Measurements from ENCODE around the gene KCNMA1.
"Not testable (repeated sequence)": the region's sequence is repeated elsewhere in the genome, so short reads cannot be mapped to it uniquely, and the experiment has no call there.

Gene KCNMA1

GRCh38 chr10:77411805-77412204, 225.8 kb downstream of the KCNMA1 start:
- no peak for DNase-seq

DNA sequence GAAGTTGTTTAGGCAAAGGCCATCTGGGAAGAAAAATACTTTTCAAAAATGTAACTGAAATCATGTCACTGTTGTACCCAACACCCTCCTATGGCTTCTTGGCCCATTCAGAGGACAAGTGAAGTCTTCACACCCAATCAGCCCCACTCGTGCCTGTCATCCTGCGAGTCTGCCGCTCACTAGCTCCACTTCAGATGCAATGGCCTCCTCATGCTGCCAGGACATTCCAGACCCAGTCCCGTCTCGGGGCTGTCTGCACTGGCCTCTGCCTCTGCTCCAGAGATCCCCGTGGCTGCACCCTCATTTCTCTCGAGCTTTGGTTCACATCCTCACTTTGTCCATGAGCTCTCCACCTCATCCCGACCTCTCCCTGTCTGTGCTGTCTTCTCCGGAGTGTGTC, 227.1 kb downstream of the KCNMA1 start:
- no peak for DNase-seq

DNA sequence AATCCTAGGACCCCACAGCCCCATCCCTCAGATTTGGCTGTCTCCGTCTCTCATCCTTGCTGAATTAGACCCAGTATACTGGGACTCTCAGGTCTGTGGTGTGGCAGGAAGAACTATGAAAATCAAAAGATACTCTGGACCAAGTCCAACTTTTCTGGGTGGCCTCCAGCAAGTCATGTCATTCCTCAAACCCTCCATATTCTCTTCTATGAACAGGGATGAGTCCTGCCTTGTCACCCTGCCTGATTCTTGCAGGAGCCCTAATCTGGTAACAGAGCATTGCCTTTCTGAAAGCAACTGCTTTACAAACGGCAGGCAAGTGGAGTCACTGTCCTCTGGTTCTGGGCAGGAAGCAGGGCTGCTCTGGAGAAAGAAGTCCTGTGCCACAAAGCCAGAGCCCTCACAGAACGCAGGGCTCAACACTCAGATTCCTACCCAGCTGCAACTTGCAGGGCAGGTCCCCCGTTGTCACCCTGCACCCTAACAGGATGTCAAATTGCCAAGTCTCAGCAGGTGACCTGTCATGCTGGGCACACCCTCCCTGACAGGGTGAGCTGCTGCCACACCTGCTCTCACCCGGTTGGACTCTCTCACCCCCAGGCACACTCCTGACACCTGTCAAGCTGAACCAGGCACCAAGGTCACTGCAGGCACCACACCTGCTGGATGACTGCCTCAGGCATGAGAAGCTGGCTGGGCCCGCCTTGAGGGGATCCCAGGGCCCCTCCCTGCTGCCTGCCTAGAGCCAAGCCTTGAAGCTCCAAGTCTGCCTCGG, 227.7 kb downstream of the KCNMA1 start:
- DNase-seq: peak; percentile 84

DNA sequence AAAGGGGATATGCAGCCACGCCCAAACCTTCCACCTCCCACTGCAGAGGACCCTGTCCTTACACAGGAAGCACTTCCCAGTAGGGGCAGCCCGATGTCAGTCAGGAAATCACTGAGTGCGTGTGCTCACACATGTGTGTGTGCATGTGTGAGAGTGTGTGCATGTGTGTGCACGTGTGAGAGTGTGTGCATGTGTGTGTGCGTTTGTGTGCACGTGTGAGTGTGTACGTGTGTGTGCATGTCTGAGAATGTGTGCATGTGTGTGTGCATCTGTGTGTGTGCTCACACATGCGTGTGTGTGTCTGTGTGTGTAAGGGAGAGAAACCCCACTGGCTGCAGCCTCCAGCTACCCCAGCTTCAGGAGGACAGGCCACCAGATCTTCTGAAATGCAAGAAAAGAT, 229.3 kb downstream of the KCNMA1 start:
- no peak for DNase-seq

DNA sequence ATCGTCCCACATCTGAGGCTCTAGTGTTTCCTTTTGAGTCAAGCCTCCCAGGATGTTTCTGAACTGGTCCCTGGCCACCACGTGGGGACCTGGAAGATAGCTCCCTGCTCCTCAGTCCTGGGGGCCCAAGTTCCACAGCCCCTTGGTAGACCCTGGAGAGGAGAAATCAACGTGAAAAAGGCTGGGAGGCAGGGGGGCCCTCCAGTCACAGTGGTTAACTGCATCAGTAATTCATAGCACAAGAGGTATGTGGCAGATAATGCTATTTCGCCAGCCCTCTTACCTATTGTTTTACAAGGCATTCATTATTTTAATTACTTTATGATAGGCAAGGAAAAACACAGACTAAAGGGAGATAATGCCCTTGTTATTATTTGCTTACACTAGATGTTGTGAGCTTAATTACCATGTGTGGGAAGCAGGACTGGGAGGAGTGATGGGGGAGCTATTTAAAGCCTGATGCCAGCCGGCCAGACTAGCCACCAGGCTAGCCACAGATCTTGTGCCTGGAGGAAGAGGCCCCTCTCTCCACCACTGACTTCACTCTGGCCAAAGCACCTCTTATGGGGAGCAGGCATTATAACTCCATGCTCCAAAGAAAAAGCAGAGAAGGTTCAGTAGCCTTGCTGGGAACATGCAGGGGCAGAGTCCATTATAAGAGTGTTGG, 230.7 kb downstream of the KCNMA1 start:
- no peak for DNase-seq

- peak; percentile 50 for DNase-seq
Observed at GRCh38 chr10:77405771-77406241, 231.8 kb downstream of the KCNMA1 start.

DNA sequence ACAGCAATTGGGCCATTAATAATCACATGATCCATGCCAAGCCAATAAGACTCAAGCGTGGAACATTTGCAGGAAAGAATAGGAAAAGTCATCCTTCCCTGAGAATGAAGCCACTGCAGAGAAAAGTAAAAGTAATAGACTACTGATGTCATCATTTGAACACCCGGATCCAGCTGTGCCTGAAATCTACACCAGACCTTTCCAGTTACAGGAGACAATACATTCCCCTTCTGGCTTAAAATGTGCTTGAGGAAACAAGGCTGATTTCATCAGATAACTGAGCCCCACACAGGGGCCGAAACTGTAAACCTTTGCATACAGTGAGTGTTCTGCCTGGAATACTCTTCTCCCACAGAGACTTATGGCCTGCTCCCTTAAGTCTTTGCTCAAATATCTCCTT, 232.8 kb downstream of the KCNMA1 start:
- no peak for DNase-seq

DNA sequence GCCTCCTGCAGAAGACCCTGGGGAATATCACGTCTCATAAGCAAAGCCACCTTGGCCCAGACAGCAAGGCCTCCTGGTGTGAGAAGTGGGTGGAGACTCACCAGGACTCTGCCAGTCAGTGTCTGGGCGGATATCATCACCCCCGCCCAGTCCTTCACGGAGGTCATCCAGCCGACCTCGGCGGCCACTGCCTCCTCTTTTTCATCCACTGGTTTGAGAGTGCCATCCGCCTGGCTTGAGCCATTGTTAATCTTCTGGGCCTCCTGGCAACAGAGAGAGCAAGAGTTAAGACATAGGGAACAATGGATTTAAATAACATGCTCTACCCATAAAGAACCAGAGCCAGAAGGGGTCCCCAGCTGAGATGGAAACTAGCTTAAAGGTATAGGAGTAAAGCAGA, 233.8 kb downstream of the KCNMA1 start:
- DNase-seq: no peak

GRCh38 chr10:77401683-77402082, 235.9 kb downstream of the KCNMA1 start:
- no peak for DNase-seq

GRCh38 chr10:77400033-77400432, 237.6 kb downstream of the KCNMA1 start:
- DNase-seq: no peak

GRCh38 chr10:77398986-77399755, 238.4 kb downstream of the KCNMA1 start:
- no peak for DNase-seq

DNA sequence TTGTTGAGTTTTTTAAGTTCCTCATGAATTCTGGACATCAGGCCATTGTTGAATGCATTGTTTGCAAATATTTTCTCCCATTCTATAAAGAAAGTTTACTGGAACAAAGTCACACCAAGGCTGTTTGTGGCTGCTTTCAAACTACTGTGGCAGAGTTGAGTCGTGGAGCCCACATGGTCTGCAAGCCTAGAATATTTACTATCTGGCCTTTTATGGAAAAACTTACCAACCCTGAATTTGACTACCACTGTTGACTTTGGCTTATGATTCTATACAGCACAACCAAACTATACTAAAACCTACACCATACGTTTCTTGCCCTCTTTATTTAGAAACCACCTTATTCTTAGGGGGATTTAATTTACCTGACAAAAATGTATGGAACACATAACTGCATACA, 239.1 kb downstream of the KCNMA1 start:
- no peak for DNase-seq

DNA sequence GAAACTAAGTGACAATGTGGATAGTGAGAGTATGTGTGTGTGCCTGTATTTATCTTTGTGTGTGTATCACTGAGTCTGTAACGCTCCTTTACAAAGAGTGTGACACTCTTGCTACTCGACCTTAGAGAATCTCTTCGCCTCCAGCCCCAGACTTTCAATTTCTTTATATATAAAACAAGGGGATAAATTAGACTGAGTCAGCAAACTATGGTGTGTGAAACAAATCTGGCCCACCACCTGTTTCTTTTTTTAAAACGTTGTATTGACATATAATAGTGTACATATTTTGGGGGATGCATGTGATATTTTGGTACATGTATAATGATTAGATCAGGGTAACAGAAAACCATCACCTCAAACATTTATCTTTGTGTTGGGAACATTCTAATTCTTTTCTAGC, 240.5 kb downstream of the KCNMA1 start:
- no peak for DNase-seq

DNA sequence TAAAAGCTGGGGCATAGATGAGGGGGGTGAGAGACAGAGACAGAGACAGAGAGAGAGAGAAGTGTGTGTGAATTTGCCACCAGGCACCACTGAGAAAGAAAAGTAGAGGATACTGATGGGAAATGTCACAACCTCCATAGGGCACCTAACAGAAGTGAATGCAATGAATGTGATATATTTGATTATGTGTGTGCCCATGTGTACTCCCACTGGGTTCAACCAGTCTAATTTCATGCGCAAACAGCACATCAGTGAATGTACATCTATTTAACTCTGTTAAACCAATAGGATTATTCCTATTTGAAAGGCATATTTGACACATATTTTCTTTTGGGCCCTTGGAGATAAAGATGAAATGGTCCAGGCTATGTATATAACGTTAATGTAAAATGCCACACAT, 241.3 kb downstream of the KCNMA1 start:
- no peak for DNase-seq

- DNase-seq: no peak
Observed at GRCh38 chr10:77393821-77394501, 243.6 kb downstream of the KCNMA1 start.

GRCh38 chr10:77393411-77393810, 244.2 kb downstream of the KCNMA1 start:
- DNase-seq: no peak

DNA sequence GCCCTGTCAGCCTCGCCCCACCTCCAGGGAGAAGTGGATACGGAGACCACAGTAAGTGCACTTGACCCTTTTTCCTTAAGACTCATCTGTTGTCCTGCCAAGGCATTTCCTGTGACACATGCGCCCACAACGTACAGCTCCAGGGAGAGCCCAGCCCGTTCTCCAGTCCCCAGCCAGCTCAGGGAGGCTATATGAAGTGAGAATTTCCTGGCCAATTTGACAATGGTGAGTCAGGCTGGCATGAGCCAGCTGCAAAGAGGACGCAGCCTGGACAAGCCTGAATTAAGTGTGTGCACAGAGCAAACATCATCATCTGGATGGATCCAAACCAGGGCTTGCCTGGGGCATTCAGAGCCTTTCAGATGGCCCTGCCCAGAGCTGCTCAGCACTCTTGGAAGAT, 244.8 kb downstream of the KCNMA1 start:
- no peak for DNase-seq

DNA sequence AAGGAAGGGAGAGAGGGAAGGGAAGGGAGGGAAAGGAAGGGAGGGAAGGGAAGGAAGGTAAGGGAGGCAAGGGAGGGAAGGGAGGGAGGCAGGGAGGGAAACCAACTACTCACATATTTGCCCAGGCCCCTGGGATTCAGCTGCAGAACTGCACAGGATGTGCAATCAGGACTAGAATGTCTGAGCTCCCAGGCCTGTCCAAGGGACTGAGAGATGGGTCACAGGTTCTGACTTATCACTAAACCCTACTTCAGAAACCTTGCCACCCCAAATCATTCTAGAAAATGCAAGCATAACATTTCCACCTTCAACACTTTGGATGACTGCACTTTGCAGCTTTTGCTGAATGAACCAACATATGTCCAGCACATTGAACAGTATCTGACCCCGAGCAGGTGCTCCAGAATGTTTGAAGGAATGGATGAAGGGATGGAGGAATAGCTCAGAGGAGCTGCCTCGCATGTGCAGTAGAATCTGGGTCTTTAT, 245.3 kb downstream of the KCNMA1 start:
- no peak for DNase-seq

- DNase-seq: peak; percentile 73
Observed at GRCh38 chr10:77391605-77392235, 245.9 kb downstream of the KCNMA1 start.

DNA sequence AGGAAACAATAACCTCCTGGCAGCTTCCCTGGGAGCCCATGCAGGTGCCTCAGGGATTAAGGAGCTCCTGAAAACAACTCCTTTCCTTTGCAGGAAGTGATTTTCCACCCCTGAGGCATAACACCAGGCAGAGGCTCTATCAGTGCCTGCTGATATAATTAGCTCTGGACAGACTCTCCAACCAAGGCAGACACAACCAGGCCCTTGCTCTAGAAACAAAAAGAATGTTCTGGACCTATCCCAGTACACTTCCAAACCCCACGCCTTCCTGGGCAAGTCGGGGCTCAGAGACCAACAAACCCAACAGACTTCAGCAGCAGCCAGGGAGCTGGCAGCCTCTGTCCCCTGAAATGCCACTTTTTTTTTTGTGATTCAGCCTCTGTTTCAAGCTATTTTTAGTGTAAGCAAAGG, 247.1 kb downstream of the KCNMA1 start:
- no peak for DNase-seq

GRCh38 chr10:77388571-77389100, 249.0 kb downstream of the KCNMA1 start:
- no peak for DNase-seq

GRCh38 chr10:77387701-77388100, 249.9 kb downstream of the KCNMA1 start:
- not testable (repeated sequence) for DNase-seq

All from NCI-H1694 treated with DMSO at 0.1 percent for 48 hours (cell line).